Measurements from ENCODE around the gene MIS18A.
A peak's percentile ranks its signal among the peaks of the same experiment; 100 is the strongest.

DNA sequence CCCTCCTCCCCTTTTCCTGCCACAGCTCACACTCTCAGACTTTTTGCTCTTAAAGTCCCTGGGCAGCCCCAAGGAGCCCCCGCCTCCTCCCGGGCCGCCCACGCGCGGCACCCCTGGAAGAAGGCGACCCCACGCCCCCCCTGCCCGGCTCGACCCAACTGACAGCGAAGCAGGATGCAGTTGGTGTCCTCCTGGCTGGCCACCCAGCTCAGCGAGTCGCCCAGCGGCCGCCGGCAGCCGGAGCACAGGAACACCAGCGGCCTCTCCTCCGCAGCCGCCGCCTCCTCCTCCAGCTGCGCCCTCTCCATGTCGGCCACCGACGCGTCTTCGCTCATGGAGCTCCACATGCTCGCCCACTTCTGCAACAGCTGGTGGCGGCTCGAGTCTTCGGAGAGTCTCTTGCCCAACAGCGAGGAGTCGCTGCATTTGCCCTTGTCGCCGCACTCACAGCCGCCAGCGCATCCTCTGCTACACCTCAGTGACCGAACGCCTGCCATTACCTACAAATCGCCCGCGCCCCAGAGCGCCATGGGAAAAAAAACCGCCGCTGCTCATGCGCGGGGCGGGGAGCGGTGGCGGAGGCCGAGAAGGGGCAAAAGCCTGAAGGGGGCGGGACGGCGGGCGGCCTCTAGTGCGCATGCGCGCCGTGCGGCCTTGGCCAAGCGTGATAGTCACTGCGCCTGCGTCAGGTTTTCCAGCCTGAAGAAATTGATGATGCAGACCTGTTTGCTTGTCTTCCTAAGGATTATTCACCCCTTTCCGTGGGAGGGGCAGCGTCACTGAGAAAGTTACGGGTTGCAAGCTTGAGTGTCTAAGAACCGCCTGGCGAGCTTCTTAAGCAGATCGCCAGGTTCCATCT lies at the start of gene MIS18A:
- peak in 6 of 11 experiments; percentile 12 to 49 (median 34) for TF ChIP-seq CTCF (IDR thresholded peaks at IDR 0.05 in 8 of 11, conservative IDR thresholded peaks at IDR 0.05 in 3 of 11)
- no peak for TF ChIP-seq POLR2A (IDR thresholded peaks at IDR 0.05)

All from spleen (tissue), 7 donors.